K562 (cell line): ENCODE results near the gene PLCD1. TPM values are rescaled to one million over a fixed set of nuclear protein-coding genes. Genes with fewer than 3 reads are reported as not detected.

ENCODE experiments used
- CREBBP ChIP-seq: IDR thresholded peaks from one replicate; pipeline ENCODE4 v1.6.1; 2012; ENCODE audit warnings: low read depth, mild to moderate bottlenecking, control low read depth, inconsistent platforms, low read length
- ELK3 ChIP-seq: fragments of 450-650 bp; formaldehyde crosslinking; IDR thresholded peaks from 2 replicates; pipeline ENCODE4 v1.4.0; 2020; ENCODE audit warnings: mild to moderate bottlenecking
- HES1 ChIP-seq: fragments of 450-650 bp; IDR thresholded peaks from 2 replicates; pipeline ENCODE4 v1.6.1; 2016; ENCODE audit warnings: low read depth, mild to moderate bottlenecking, moderate library complexity
- LARP7 ChIP-seq: fragments of 450-650 bp; IDR thresholded peaks from 2 replicates; pipeline ENCODE4 v1.6.1; 2016
- MEF2D ChIP-seq: conservative IDR thresholded peaks from 2 replicates; pipeline ENCODE4 v1.6.1; 2016; ENCODE audit warnings: low read depth, missing genetic modification characterization, missing compliant biosample characterization
- MTF1 ChIP-seq: fragments of 250-450 bp; sonication (Bioruptor Pico); IDR thresholded peaks from 2 replicates; pipeline ENCODE4 v1.9.0; 2021; ENCODE audit warnings: moderate library complexity, mild to moderate bottlenecking, inconsistent platforms, borderline replicate concordance
- NR2C1 ChIP-seq, 2 experiments: fragments of 450-650 bp; IDR thresholded peaks; 2 replicates each; pipeline ENCODE4 v1.6.1; 2017; ENCODE audit warnings: mild to moderate bottlenecking in 2 of 2, antibody characterized with exemption in 1 of 2, inconsistent platforms in 1 of 2, missing compliant biosample characterization in 1 of 2, missing genetic modification characterization in 1 of 2
- POLR2AphosphoS5 ChIP-seq: IDR thresholded peaks from 2 replicates; pipeline ENCODE4 v1.6.1; 2011; ENCODE audit warnings: mild to moderate bottlenecking, low read depth, low read length, moderate library complexity; ENCODE audit not compliant: control insufficient read depth, insufficient read depth
- POU5F1 ChIP-seq: fragments of 150-350 bp; IDR thresholded peaks from 2 replicates; pipeline ENCODE4 v1.6.1; 2014; ENCODE audit warnings: borderline replicate concordance, low read length, low read depth, mild to moderate bottlenecking; ENCODE audit not compliant: partially characterized antibody
- SIRT6 ChIP-seq: IDR thresholded peaks from one replicate; pipeline ENCODE4 v1.6.1; 2012; ENCODE audit warnings: low read depth, mild to moderate bottlenecking, control low read depth, inconsistent platforms, low read length, moderate library complexity
- STAT6 ChIP-seq: sonication (generic); formaldehyde crosslinking; IDR thresholded peaks from 2 replicates; pipeline ENCODE4 v1.8.1; 2023; ENCODE audit warnings: mild to moderate bottlenecking, missing genetic modification reagents
- ZNF398 ChIP-seq: fragments of 250-450 bp; sonication (Bioruptor Pico); IDR thresholded peaks from 2 replicates; pipeline ENCODE4 v1.8.0; 2021; ENCODE audit warnings: moderate library complexity, mild to moderate bottlenecking, inconsistent platforms
- ZNF592 ChIP-seq: fragments of 450-650 bp; IDR thresholded peaks from 2 replicates; pipeline ENCODE4 v1.6.1; 2017; ENCODE audit warnings: antibody characterized with exemption, mild to moderate bottlenecking
- polyA plus RNA-seq, 8 experiments: library from polyadenylated mRNA; depleted of rRNA in 4 of 8; stranded (reverse) in 5 of 8; unstranded in 3 of 8; fragments of >200 nt; fragmentation: Nextera tagmentation in 2 of 8; fragmentation: Illumina TruSeq in 1 of 8; extraction: Ambion mirVana in 2 of 8; extraction: Trizol in 1 of 8; gene quantifications; 2 replicates each; pipeline versions ENCODE4 v1.2.1 to v1.2.3, GENCODE V29; 2011 to 2014; ENCODE audit warnings: inconsistent platforms in 1 of 8, missing spikeins in 1 of 8
- total RNA-seq, 7 experiments: library from RNA; depleted of rRNA in 6 of 7; stranded (reverse); fragments of >200 nt in 6 of 7; fragmentation: Illumina TruSeq in 2 of 7; extraction: Trizol in 2 of 7; gene quantifications; 2 replicates each; pipeline versions ENCODE4 v1.2.1 to v1.2.3, GENCODE V29; 2011 to 2021; ENCODE audit warnings: low replicate concordance in 1 of 7

Gene PLCD1
- total and polyA plus RNA-seq, 9 of the 15 experiments (the other 6 are each of a cell fraction or from before 2014, with no cell fraction given), result 5.4 to 209 (median 116) TPM

- TF ChIP-seq LARP7, result peak; percentile 85; the same call in 1 of the 2 replicates
- TF ChIP-seq STAT6, result no peak
- no peak for TF ChIP-seq ZNF592
- TF ChIP-seq HES1, result peak; percentile 39; the same call in 1 of the 2 replicates
- TF ChIP-seq ELK3, result no peak; the same call in 1 of the 2 replicates
- no peak for TF ChIP-seq SIRT6
- no peak for TF ChIP-seq CREBBP
- TF ChIP-seq POU5F1, result no peak
- TF ChIP-seq POLR2AphosphoS5, result peak; percentile 83
- TF ChIP-seq ZNF398 (CRISPR knock-in tag), result no peak
- no peak for TF ChIP-seq MEF2D
- 0 out of 2 replicates have a peak, but pooled peaks have one; percentile 7 for TF ChIP-seq MTF1 (CRISPR knock-in tag)
- TF ChIP-seq NR2C1 (IDR thresholded peaks at IDR 0.05), result no peak
- TF ChIP-seq NR2C1 (tag; IDR thresholded peaks at IDR 0.05), result peak; percentile 37; the same call in 1 of the 2 replicates
These were observed 35.4 kb downstream of the PLCD1 start (continued) for GRCh38 chr3:37993820-37994638.
